IMR-90 (cell line): ENCODE measurements around the gene QTRT2. TPM values are rescaled to one million over a fixed set of nuclear protein-coding genes. Genes with fewer than 3 reads are reported as not detected.

Experiments used
- ATAC-seq: fragments of 200-7000 bp; cut with Tn5 transposase; 2 replicates; pipeline ENCODE4 v1.9.1; 2020; ENCODE audit warnings: low read depth, mild to moderate bottlenecking, moderate library complexity
- BruUV-seq: library from RNA; stranded (reverse); fragments of 400-500 nt; replicated peaks from 2 replicates; lab custom pipeline; 2021; lab: Mats Ljungman, UMichigan
- CTCF ChIA-PET: fragments of 300-600 bp; formaldehyde crosslinking; extraction: SDS; loops from one replicate; lab custom pipeline; 2021; ENCODE audit warnings: antibody characterized with exemption; lab: Yijun Ruan, JAX
- POLR2A ChIA-PET: fragments of 300-600 bp; sonication (Branson Sonifier 250); formaldehyde crosslinking; loops from one replicate; lab custom pipeline; 2022; ENCODE audit warnings: antibody characterized with exemption; ENCODE audit not compliant: unreplicated experiment; lab: Charles Lee
- DNase-seq: peaks from one replicate; pipeline ENCODE4 v3.0.0; 2013
- H2AFZ ChIP-seq: replicated peaks from 2 replicates; pipeline ENCODE3; 2013; ENCODE audit warnings: low read length, mild to moderate bottlenecking; ENCODE audit not compliant: poor library complexity
- H2AK5ac ChIP-seq: 2 replicates; pipeline ENCODE4 v1.6.1; 2013; ENCODE audit warnings: low read depth, low read length, inconsistent platforms
- H2AK9ac ChIP-seq: replicated peaks from 2 replicates; pipeline ENCODE3; 2013; ENCODE audit warnings: mild to moderate bottlenecking, low read depth, low read length, moderate library complexity; ENCODE audit not compliant: poor library complexity
- H2BK120ac ChIP-seq: 2 replicates; pipeline ENCODE4 v1.6.1; 2013; ENCODE audit warnings: low read depth, low read length, inconsistent platforms
- H2BK15ac ChIP-seq: 3 replicates; pipeline ENCODE4 v1.6.1; 2013; ENCODE audit warnings: low read depth, low read length, inconsistent platforms
- H2BK20ac ChIP-seq: 2 replicates; pipeline ENCODE4 v1.6.1; 2013; ENCODE audit warnings: low read depth, mild to moderate bottlenecking, inconsistent platforms, low read length, moderate library complexity
- H2BK5ac ChIP-seq: 2 replicates; pipeline ENCODE4 v1.6.1; 2013; ENCODE audit warnings: mild to moderate bottlenecking, low read depth, low read length, inconsistent platforms; ENCODE audit not compliant: poor library complexity, severe bottlenecking
- H3K14ac ChIP-seq: replicated peaks from 2 replicates; pipeline ENCODE4 v1.6.1; 2013; ENCODE audit warnings: low read depth, low read length, inconsistent platforms
- H3K18ac ChIP-seq: 2 replicates; pipeline ENCODE4 v1.6.1; 2013; ENCODE audit warnings: low read depth, low read length, control low read depth
- H3K23ac ChIP-seq: 2 replicates; pipeline ENCODE4 v1.6.1; 2013; ENCODE audit warnings: low read depth, low read length, inconsistent platforms
- H3K27ac ChIP-seq: 2 replicates; pipeline ENCODE4 v1.5.1; 2013; ENCODE audit warnings: mild to moderate bottlenecking, control low read depth, low read length; ENCODE audit not compliant: insufficient read depth
- H3K27me3 ChIP-seq: 2 replicates; pipeline ENCODE4 v1.6.1; 2013; ENCODE audit warnings: low read length; ENCODE audit not compliant: control insufficient read depth, insufficient read depth
- H3K36me3 ChIP-seq: 2 replicates; pipeline ENCODE4 v1.6.1; 2013; ENCODE audit warnings: low read length, mixed read lengths; ENCODE audit not compliant: control insufficient read depth, insufficient read depth
- H3K4ac ChIP-seq: 2 replicates; pipeline ENCODE4 v1.6.1; 2013; ENCODE audit warnings: low read depth, low read length, inconsistent platforms
- H3K4me1 ChIP-seq: 2 replicates; pipeline ENCODE4 v1.6.1; 2013; ENCODE audit warnings: low read length, mixed read lengths; ENCODE audit not compliant: control insufficient read depth, insufficient read depth
- H3K4me2 ChIP-seq: 2 replicates; pipeline ENCODE4 v1.6.1; 2013; ENCODE audit warnings: low read depth, mild to moderate bottlenecking, control low read depth, low read length, moderate library complexity
- H3K4me3 ChIP-seq: 2 replicates; pipeline ENCODE4 v1.5.1; 2013; ENCODE audit warnings: low read depth, mild to moderate bottlenecking, control low read depth, low read length, moderate library complexity; ENCODE audit not compliant: insufficient read depth
- H3K56ac ChIP-seq: 2 replicates; pipeline ENCODE4 v1.6.1; 2013; ENCODE audit warnings: low read length, inconsistent platforms; ENCODE audit not compliant: insufficient read depth; ENCODE audit errors: extremely low read depth
- H3K79me1 ChIP-seq, 2 experiments: 2 replicates each; pipeline ENCODE4 v1.6.1; 2013; ENCODE audit warnings: low read length in 2 of 2, inconsistent platforms in 1 of 2, low read depth in 1 of 2
- H3K9ac ChIP-seq: 2 replicates; pipeline ENCODE4 v1.6.1; 2013; ENCODE audit warnings: low read depth, low read length, control low read depth
- H3K9me1 ChIP-seq: 2 replicates; pipeline ENCODE4 v1.6.1; 2013; ENCODE audit warnings: low read length, inconsistent platforms; ENCODE audit not compliant: insufficient read depth
- H3K9me3 ChIP-seq: 2 replicates; pipeline ENCODE4 v1.6.1; 2013; ENCODE audit warnings: low read length; ENCODE audit not compliant: control insufficient read depth, insufficient read depth
- H4K20me1 ChIP-seq: 2 replicates; pipeline ENCODE4 v1.6.1; 2013; ENCODE audit warnings: low read length, inconsistent platforms; ENCODE audit not compliant: insufficient read depth
- H4K5ac ChIP-seq: 2 replicates; pipeline ENCODE4 v1.6.1; 2013; ENCODE audit warnings: mild to moderate bottlenecking, low read depth, low read length, control low read depth
- H4K8ac ChIP-seq, 2 experiments: 2 replicates each; pipeline ENCODE4 v1.6.1; 2013; ENCODE audit warnings: low read depth in 2 of 2, low read length in 2 of 2, control low read depth in 1 of 2, inconsistent platforms in 1 of 2
- H4K91ac ChIP-seq: 2 replicates; pipeline ENCODE4 v1.6.1; 2013; ENCODE audit warnings: low read depth, low read length, inconsistent platforms; ENCODE audit not compliant: insufficient read depth
- BHLHE40 ChIP-seq: fragments of 150-350 bp; IDR thresholded peaks from 2 replicates; pipeline ENCODE4 v1.6.1; 2016; ENCODE audit warnings: mild to moderate bottlenecking, low read depth, low read length
- CEBPB ChIP-seq: IDR thresholded peaks from 2 replicates; pipeline ENCODE4 v1.6.1; 2012; ENCODE audit warnings: low read depth, low read length, improper control_type of control experiment
- FOS ChIP-seq: fragments of 150-350 bp; IDR thresholded peaks from 2 replicates; pipeline ENCODE4 v1.6.1; 2016; ENCODE audit warnings: low read depth, low read length
- MXI1 ChIP-seq: IDR thresholded peaks from 2 replicates; pipeline ENCODE4 v1.6.1; 2012; ENCODE audit warnings: low read depth, mild to moderate bottlenecking, low read length, moderate library complexity, borderline replicate concordance
- NFE2L2 ChIP-seq: fragments of 150-350 bp; IDR thresholded peaks from 2 replicates; pipeline ENCODE4 v1.6.1; 2016; ENCODE audit warnings: low read depth, mild to moderate bottlenecking, low read length
- POLR2A ChIP-seq: IDR thresholded peaks from 2 replicates; pipeline ENCODE4 v1.6.1; 2012; ENCODE audit warnings: mild to moderate bottlenecking, low read depth, low read length
- RAD21 ChIP-seq: IDR thresholded peaks from 2 replicates; pipeline ENCODE4 v1.6.1; 2012; ENCODE audit warnings: low read length, improper control_type of control experiment
- RCOR1 ChIP-seq: IDR thresholded peaks from 2 replicates; pipeline ENCODE4 v1.6.1; 2012; ENCODE audit warnings: mild to moderate bottlenecking, low read length, improper control_type of control experiment; ENCODE audit not compliant: insufficient replicate concordance
- RFX5 ChIP-seq: IDR thresholded peaks from 2 replicates; pipeline ENCODE4 v1.8.0; 2012; ENCODE audit warnings: low read depth, mild to moderate bottlenecking, low read length, moderate library complexity
- SMC3 ChIP-seq: fragments of 150-350 bp; IDR thresholded peaks from 2 replicates; pipeline ENCODE4 v1.6.1; 2016; ENCODE audit warnings: low read depth, mild to moderate bottlenecking, antibody characterized with exemption, low read length, moderate library complexity
- WGBS, 2 experiments: methylation state at CpG; one replicate each; pipeline versions ENCODE4 v1.1.5 to v1.1.7; 2013; ENCODE audit warnings: missing lambda C conversion rate in 2 of 2; ENCODE audit not compliant: insufficient read length in 1 of 2; ENCODE audit errors: extremely low coverage in 2 of 2; 5-methylcytosine and 5-hydroxymethylcytosine counted together
- dilution Hi-C: fragments of 300-500 bp; cut with HindIII; formaldehyde crosslinking; loops from one replicate; pipeline ENCODE4 v1.14.3; 2018; ENCODE audit warnings: low sequenced_read_pairs; ENCODE audit not compliant: unreplicated experiment
- in situ Hi-C: fragments of 300-500 bp; cut with MboI; formaldehyde crosslinking; loops from 3 replicates; pipeline ENCODE4 v1.14.3; 2019; ENCODE audit warnings: low sequenced_read_pairs, inconsistent platforms, mixed read lengths
- intact Hi-C: fragments of 100-400 bp; cut with micrococcal nuclease; formaldehyde crosslinking; loops from 2 replicates; pipeline ENCODE4 v1.10.0; 2022
- polyA plus RNA-seq, 3 experiments: library from polyadenylated mRNA; depleted of rRNA; stranded (reverse); fragments of >200 nt; gene quantifications; 2 replicates each; pipeline ENCODE4 v1.2.3, GENCODE V29; 2012; ENCODE audit warnings: low replicate concordance in 1 of 3
- total RNA-seq: library from RNA; depleted of rRNA; stranded (reverse); fragments of >200 nt; gene quantifications from 2 replicates; pipeline ENCODE4 v1.2.3, GENCODE V29; 2012
- TF ChIP-seq, protein P1 (sequence below): fragments of 150-350 bp; IDR thresholded peaks from 2 replicates; pipeline ENCODE4 v1.6.1; 2016; ENCODE audit warnings: low read depth, mild to moderate bottlenecking, low read length, moderate library complexity, borderline replicate concordance

The QTRT2 gene
- total and polyA plus RNA-seq, 2 of the 4 experiments (the other 2 are of a cell fraction): 7.3 to 15.6 TPM

DNA sequence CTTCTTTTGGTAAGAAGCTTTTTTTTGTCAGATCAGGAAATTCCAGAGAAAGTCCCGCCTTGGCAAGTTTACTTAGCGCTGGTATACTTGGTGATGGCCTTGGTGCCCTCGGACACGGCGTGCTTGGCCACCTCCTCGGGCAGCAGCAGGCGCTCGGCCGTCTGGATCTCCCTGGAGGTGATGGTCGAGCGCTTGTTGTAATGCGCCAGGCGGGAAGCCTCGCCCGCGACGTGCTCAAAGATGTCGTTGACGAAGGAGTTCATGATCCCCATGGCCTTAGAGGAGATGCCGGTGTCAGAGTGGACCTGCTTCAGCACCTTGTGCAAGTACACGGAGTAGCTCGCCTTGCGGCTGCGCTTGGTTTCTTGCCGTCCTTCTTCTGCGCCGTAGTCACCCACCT lies 46.6 kb downstream of the QTRT2 start:
- Histone ChIP-seq H3K9me1 (no peaks in the 10 kb centered on the region; the same call in 1 of the 2 replicates), H3K23ac (no peak overlapping the region), H3K9me3 (no peaks in the 10 kb centered on the region), H3K18ac (no peak overlapping the region), H4K5ac (no peak overlapping the region), H4K91ac (no peak overlapping the region), H3K4ac (no peak overlapping the region), H3K36me3 (no peaks in the 10 kb centered on the region), H2AK9ac (no peak overlapping the region), H2BK120ac (no peak overlapping the region), H2AFZ (no peak overlapping the region), H3K14ac (no peak overlapping the region), H3K4me2 (no peak overlapping the region), H2BK15ac (no peak overlapping the region), H3K27ac (no peak overlapping the region), H4K20me1 (no peaks in the 10 kb centered on the region), H3K79me1 (no peaks in the 10 kb centered on the region), H2BK5ac (no peak overlapping the region), H3K56ac (no peak overlapping the region), H3K27me3 (peaks cover under 1% of the 10 kb centered on the region; the same call in 1 of the 2 replicates), H3K4me3 (no peak overlapping the region), H4K8ac (no peak overlapping the region), H2AK5ac (no peak overlapping the region), H2BK20ac (no peak overlapping the region), H3K9ac (no peak overlapping the region), H3K4me1 (no peaks in the 10 kb centered on the region)
- intact Hi-C loops (no loop called here), dilution Hi-C loops (no loop called here), in situ Hi-C loops (no loop called here)
- BruUV-seq: no TSS peak
- CTCF ChIA-PET: interaction anchor here (0.6 kb wide), 1 partner anchor 346 kb away, joined by 3 read pairs; no protein-coding TSS in a partner anchor
- ATAC-seq: no peak
- TF ChIP-seq RFX5 (no peak), CEBPB (no peak), RAD21 (no peak), NFE2L2 (no peak), BHLHE40 (no peak), SMC3 (no peak), RCOR1 (no peak), MXI1 (no peak), FOS (no peak), POLR2A (no peak)
- TF ChIP-seq, protein P1, sequence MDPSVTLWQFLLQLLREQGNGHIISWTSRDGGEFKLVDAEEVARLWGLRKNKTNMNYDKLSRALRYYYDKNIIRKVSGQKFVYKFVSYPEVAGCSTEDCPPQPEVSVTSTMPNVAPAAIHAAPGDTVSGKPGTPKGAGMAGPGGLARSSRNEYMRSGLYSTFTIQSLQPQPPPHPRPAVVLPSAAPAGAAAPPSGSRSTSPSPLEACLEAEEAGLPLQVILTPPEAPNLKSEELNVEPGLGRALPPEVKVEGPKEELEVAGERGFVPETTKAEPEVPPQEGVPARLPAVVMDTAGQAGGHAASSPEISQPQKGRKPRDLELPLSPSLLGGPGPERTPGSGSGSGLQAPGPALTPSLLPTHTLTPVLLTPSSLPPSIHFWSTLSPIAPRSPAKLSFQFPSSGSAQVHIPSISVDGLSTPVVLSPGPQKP: no peak
- POLR2A ChIA-PET: no interaction called here
- DNase-seq: no peak
- WGBS, 2 experiments: 95% methylated on average over 9 of the region's 27 CpGs; no CpG with 5 or more reads in 1 of the 2 experiments
